HCT116 (cell line): Measurements from ENCODE around the gene CAMK2D. TPM values are rescaled to one million over a fixed set of nuclear protein-coding genes. Genes with fewer than 3 reads are reported as not detected.
A peak's percentile ranks its signal among the peaks of the same experiment; 100 is the strongest.

Experiments used
- ATAC-seq: fragments of 200-7000 bp; cut with Tn5 transposase; 2 replicates; pipeline ENCODE4 v1.9.1; 2020; ENCODE audit warnings: mild to moderate bottlenecking, moderate library complexity
- BruUV-seq: library from RNA; stranded (reverse); fragments of 400-500 nt; replicated peaks from 2 replicates; lab custom pipeline; 2021; lab: Mats Ljungman, UMichigan
- CTCF ChIA-PET: fragments of 300-600 bp; sonication (Branson Sonifier 250); formaldehyde crosslinking; loops from one replicate; lab custom pipeline; 2021; ENCODE audit warnings: antibody characterized with exemption; lab: Charles Lee
- POLR2A ChIA-PET: fragments of 300-600, 350-600 bp; sonication (Branson Sonifier 250); formaldehyde crosslinking; loops from one replicate; lab custom pipeline; 2021; ENCODE audit warnings: antibody characterized with exemption; lab: Charles Lee
- RAD21 ChIA-PET, 2 experiments: fragments of 300-600 bp; sonication (Branson Sonifier 250); formaldehyde crosslinking; loops; one replicate each; lab custom pipeline; 2023; ENCODE audit warnings: low total read pairs in 2 of 2; ENCODE audit not compliant: uncharacterized antibody in 2 of 2, unreplicated experiment in 2 of 2, low non-redundant PET in 1 of 2; lab: Charles Lee
- DNase-seq: peaks from one replicate; pipeline ENCODE4 v3.0.0-alpha.2; 2010; ENCODE audit warnings: low read depth, low spot score
- H2AFZ ChIP-seq: fragments of 200-600 bp; shearing (Covaris generic), sonication (generic); 2 replicates; pipeline ENCODE4 v1.6.1; 2017; ENCODE audit warnings: low read depth, mixed run types, mixed read lengths, antibody characterized with exemption, low read length; ENCODE audit not compliant: poor library complexity, severe bottlenecking
- H3K27ac ChIP-seq: 2 replicates; pipeline ENCODE4 v1.5.1; 2012; ENCODE audit warnings: low read depth, low read length
- H3K27me3 ChIP-seq: fragments of 200-600 bp; sonication (generic); 2 replicates; pipeline ENCODE4 v1.6.1; 2016; ENCODE audit warnings: mixed run types, low read length, mixed read lengths; ENCODE audit not compliant: insufficient read depth
- H3K36me3 ChIP-seq, 2 experiments: fragments of 200-500 bp in 1 of 2; fragments of 200-600 bp in 1 of 2; sonication (Bioruptor generic) in 1 of 2; sonication (generic) in 1 of 2; 2 replicates each; pipeline versions ENCODE4 v1.5.1 to v1.6.1; 2014 to 2016; ENCODE audit warnings: low read length in 2 of 2, inconsistent platforms in 1 of 2, mixed read lengths in 1 of 2, mixed run types in 1 of 2; ENCODE audit not compliant: insufficient read depth in 2 of 2, control insufficient read depth in 1 of 2
- H3K4me1 ChIP-seq, 2 experiments: fragments of 200-600 bp in 1 of 2; sonication (generic) in 1 of 2; 2 replicates each; pipeline versions ENCODE4 v1.5.1 to v1.6.1; 2012 to 2017; ENCODE audit warnings: low read length in 2 of 2, inconsistent platforms in 1 of 2, mild to moderate bottlenecking in 1 of 2, mixed read lengths in 1 of 2, mixed run types in 1 of 2, moderate library complexity in 1 of 2; ENCODE audit not compliant: insufficient read depth in 2 of 2, control insufficient read depth in 1 of 2
- H3K4me2 ChIP-seq: fragments of 200-600 bp; sonication (generic); 2 replicates; pipeline ENCODE4 v1.6.1; 2017; ENCODE audit warnings: mixed run types, low read length, mixed read lengths
- H3K4me3 ChIP-seq, 2 experiments: fragments of 200-600 bp in 1 of 2; sonication (generic) in 1 of 2; replicated peaks in 1 of 2; 2 replicates each; pipeline ENCODE4 v1.5.1; 2011 to 2016; ENCODE audit warnings: low read length in 2 of 2, control low read depth in 1 of 2, low read depth in 1 of 2, mild to moderate bottlenecking in 1 of 2, mixed read lengths in 1 of 2, mixed run types in 1 of 2
- H3K79me2 ChIP-seq: fragments of 200-600 bp; sonication (generic); 2 replicates; pipeline ENCODE4 v1.6.1; 2017; ENCODE audit warnings: mild to moderate bottlenecking, mixed run types, low read length, moderate library complexity, mixed read lengths; ENCODE audit not compliant: insufficient read depth
- H3K9ac ChIP-seq: fragments of 200-600 bp; sonication (generic); 2 replicates; pipeline ENCODE4 v1.6.1; 2016; ENCODE audit warnings: low read length, mixed read lengths
- H3K9me2 ChIP-seq: fragments of 200-600 bp; sonication (generic), shearing (Covaris generic); 2 replicates; pipeline ENCODE4 v1.6.1; 2017; ENCODE audit warnings: mixed run types, mild to moderate bottlenecking, moderate library complexity; ENCODE audit not compliant: insufficient read depth
- H3K9me3 ChIP-seq, 2 experiments: fragments of 200-500 bp in 1 of 2; fragments of 200-600 bp in 1 of 2; sonication (Bioruptor generic) in 1 of 2; sonication (generic) in 1 of 2; 2 replicates each; pipeline ENCODE4 v1.6.1; 2014 to 2017; ENCODE audit warnings: low read length in 2 of 2, mixed read lengths in 2 of 2, inconsistent platforms in 1 of 2, low read depth in 1 of 2, mild to moderate bottlenecking in 1 of 2, mixed run types in 1 of 2, moderate library complexity in 1 of 2; ENCODE audit not compliant: control insufficient read depth in 1 of 2, insufficient read depth in 1 of 2
- H4K20me1 ChIP-seq: fragments of 200-600 bp; sonication (generic), shearing (Covaris generic); 2 replicates; pipeline ENCODE4 v1.6.1; 2017; ENCODE audit warnings: mixed run types, mild to moderate bottlenecking, moderate library complexity; ENCODE audit not compliant: insufficient read depth
- EGR1 ChIP-seq: IDR thresholded peaks from 2 replicates; pipeline ENCODE4 v1.6.1; 2012; ENCODE audit warnings: low read depth
- FOSL1 ChIP-seq: IDR thresholded peaks from 2 replicates; pipeline ENCODE4 v1.6.1; 2012; ENCODE audit warnings: low read depth
- MAX ChIP-seq: IDR thresholded peaks from 2 replicates; pipeline ENCODE4 v1.6.1; 2012
- REST ChIP-seq: IDR thresholded peaks from 2 replicates; pipeline ENCODE4 v1.6.1; 2012; ENCODE audit warnings: low read depth
- YY1 ChIP-seq: IDR thresholded peaks from 2 replicates; pipeline ENCODE4 v1.6.1; 2011; ENCODE audit warnings: low read length, low read depth, moderate library complexity, mild to moderate bottlenecking; ENCODE audit not compliant: insufficient replicate concordance; ENCODE audit errors: extremely low read depth
- ZFX ChIP-seq: fragments of 450-650 bp; IDR thresholded peaks from 2 replicates; pipeline ENCODE4 v1.6.1; 2017
- intact Hi-C: fragments of 100-400 bp; cut with micrococcal nuclease; formaldehyde crosslinking; loops from 2 replicates; pipeline ENCODE4 v1.10.0; 2022
- total RNA-seq: library from RNA; stranded (reverse); gene quantifications from one replicate; pipeline ENCODE4 v1.2.1, GENCODE V29; 2021; ENCODE audit not compliant: unreplicated experiment

CAMK2D gene
- total RNA-seq, 1 experiment from 2014 or later = 67.0 TPM

GRCh38 chr4:113740857-113741379 lies 20.6 kb downstream of the CAMK2D start:
- ChIA-PET RAD21 (no interaction called here), POLR2A (no interaction called here), CTCF (no interaction called here)
- ATAC-seq (no peak), DNase-seq (no peak)
- Histone ChIP-seq H3K9me2 (no peaks in the 10 kb centered on the region), H3K4me3 (no peak overlapping the region), H3K27ac (no peak overlapping the region), H3K27me3 (no peaks in the 10 kb centered on the region), H3K9ac (no peak overlapping the region), H3K79me2 (peaks cover 10% of the 10 kb centered on the region; the same call in 1 of the 2 replicates), H3K36me3 (no peaks in the 10 kb centered on the region), H3K4me2 (no peak overlapping the region), H3K4me1 (no peaks in the 10 kb centered on the region), H3K9me3 (no peaks in the 10 kb centered on the region), H2AFZ (no peak overlapping the region), H4K20me1 (no peaks in the 10 kb centered on the region)
- no peak for TF ChIP-seq REST
- no peak for TF ChIP-seq EGR1
- no peak for TF ChIP-seq ZFX
- TF ChIP-seq YY1 = peak; percentile 56
- TF ChIP-seq MAX = no peak
- TF ChIP-seq FOSL1 = no peak
- intact Hi-C loops = no loop called here
- BruUV-seq = no TSS peak
